ENCODE data around the gene SNTA1.

- TF ChIP-seq ZNF146 (CRISPR knock-in tag; IDR thresholded peaks at IDR 0.05; ENCODE audit: unreplicated experiment) (no peak), MEF2A (IDR thresholded peaks at IDR 0.05; ENCODE audit: control insufficient read depth, low read depth, low read length) (no peak), RAD21 (CRISPR knock-in tag; conservative IDR thresholded peaks at IDR 0.05 in 1 of 2, IDR thresholded peaks at IDR 0.05 in 1 of 2) (no peak), ZFP36 (IDR thresholded peaks at IDR 0.05; ENCODE audit: low read depth, low read length, partially characterized antibody) (no peak), POLR2A (conservative IDR thresholded peaks at IDR 0.05) (no peak)
Observed at GRCh38 chr20:33463332-33464101, 20.0 kb upstream of the SNTA1 start.
